Measurements from ENCODE around the gene EPHA2.

The EPHA2 gene

GRCh38 chr1:16158025-16158424 lies 2.2 kb upstream of the EPHA2 start:
- H3K4me3 ChIP-seq (ENCODE audit: low read depth, low read length): no peak overlapping the region
- TF ChIP-seq CTCF (IDR thresholded peaks at IDR 0.05; ENCODE audit: borderline replicate concordance, insufficient read depth, low read depth, low read length): no peak

GRCh38 chr1:16156848-16157495 lies 1.1 kb upstream of the EPHA2 start:
- no peak for TF ChIP-seq CTCF (IDR thresholded peaks at IDR 0.05; ENCODE audit: borderline replicate concordance, insufficient read depth, low read depth, low read length)
- H3K4me3 ChIP-seq (ENCODE audit: low read depth, low read length): no peak overlapping the region

DNA sequence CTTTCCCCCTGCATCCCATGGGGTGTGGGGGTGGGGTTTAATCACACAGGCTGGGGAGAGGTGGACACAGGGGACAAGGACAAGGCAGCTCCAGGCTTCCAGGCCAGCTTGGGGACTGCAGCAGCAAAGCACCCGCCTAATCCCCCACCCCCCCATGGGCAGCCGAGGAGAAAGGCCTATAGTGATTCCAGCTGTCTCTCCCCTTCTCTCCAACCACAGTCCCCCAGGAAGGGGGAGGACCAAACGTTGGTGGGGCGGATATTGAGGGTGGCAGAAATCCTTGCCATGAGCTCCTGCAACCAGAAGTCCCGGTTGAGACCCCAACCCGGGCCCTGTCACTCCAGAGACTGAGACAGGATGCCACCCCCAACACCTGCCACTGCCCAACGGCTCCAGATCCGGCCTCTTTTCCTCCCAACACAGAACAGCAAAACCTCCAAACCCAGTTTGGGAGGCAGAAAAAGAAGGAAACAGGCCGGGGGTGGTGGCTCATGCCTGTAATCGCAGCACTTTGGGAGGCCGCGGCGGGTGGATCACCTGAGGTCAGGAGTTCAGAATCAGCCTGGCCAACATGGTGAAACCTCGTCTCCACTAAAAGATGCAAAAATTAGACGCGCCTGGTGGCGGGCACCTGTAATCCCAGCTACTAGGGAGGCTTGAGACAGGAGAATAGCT lies 1.7 kb downstream of the EPHA2 start:
- H3K4me3 ChIP-seq (ENCODE audit: low read depth, low read length): no peak overlapping the region
- TF ChIP-seq CTCF (IDR thresholded peaks at IDR 0.05; ENCODE audit: borderline replicate concordance, insufficient read depth, low read depth, low read length): no peak

DNA sequence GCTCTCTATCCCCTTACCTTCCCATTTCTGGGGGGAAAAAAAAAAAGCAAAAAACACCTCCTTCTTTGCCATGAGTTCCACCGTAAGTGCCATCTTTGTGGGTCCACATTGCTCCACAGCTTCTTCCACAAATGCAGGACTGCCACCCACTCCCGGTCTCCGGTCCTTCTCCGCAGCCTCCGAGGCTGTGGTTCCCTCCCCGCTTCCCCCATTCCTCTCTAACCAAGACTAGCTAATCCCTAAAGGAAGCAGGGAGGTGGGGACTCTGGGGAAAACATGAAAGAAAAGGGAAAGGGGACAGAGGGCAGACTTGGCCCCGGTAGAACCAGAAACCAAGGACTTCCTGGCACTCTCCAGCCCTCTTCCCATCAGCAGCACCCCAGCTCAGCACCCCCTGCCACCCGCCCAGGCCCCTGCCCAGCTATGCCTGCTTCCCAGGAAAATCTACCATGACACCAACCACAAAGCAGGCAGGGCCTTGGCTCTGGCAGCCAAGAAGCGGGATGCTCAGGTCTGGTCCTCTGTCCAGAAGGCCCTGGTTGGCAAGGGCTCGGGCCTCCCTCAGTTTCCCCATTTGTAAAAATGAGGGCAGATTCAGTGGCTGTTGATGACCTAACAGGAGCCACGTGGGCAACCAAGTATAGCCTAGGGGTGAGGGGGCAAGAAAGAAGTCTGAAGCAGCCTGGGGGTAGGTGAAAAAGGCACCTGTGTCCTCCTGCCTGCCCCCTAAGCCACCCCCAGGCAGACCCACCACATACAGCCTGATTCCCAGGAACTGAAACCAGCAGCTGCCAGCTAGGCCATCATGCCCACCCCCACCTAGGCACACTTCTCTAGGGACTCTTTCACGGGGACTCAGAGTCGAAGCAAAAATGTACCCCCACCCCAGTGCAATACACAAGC lies 2.5 kb downstream of the EPHA2 start:
- H3K4me3 ChIP-seq (ENCODE audit: low read depth, low read length): no peak overlapping the region
- no peak for TF ChIP-seq CTCF (IDR thresholded peaks at IDR 0.05; ENCODE audit: borderline replicate concordance, insufficient read depth, low read depth, low read length)

DNA sequence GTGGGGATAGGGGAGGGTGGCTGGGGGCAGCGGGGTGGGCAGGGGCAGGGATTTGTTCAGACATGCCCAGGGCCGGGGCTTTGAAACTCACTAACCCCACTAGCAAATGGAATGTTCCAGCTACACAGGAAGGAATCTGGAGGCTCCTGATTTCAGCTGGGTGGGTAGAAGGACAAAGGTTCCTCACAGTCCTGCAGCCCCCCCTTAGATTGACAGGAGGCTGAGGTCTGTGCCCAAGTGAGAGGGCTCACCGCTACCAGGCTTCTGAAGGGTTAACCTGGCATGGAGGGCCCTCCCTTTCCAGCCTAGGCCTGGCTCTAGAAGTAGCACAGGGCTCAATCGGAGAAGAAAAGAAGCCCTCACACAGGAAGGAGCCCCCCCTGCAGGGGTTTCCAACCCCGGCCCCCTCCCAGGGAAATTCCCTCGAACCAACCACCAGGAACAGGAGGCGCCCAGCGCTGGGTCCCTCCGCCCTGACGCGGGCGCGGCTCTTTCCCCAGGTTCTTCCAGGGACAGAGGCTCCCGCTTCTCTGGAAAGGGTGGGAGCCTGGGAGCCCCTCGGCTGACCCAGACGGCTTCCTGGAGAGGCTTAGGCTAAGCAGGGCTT lies 3.3 kb downstream of the EPHA2 start:
- no peak for TF ChIP-seq CTCF (IDR thresholded peaks at IDR 0.05; ENCODE audit: borderline replicate concordance, insufficient read depth, low read depth, low read length)
- H3K4me3 ChIP-seq (ENCODE audit: low read depth, low read length): no peak overlapping the region

GRCh38 chr1:16151995-16152384 lies 3.9 kb downstream of the EPHA2 start:
- TF ChIP-seq CTCF (IDR thresholded peaks at IDR 0.05; ENCODE audit: borderline replicate concordance, insufficient read depth, low read depth, low read length): no peak
- H3K4me3 ChIP-seq (ENCODE audit: low read depth, low read length): no peak overlapping the region

Measured in GM12875 (cell line).